ENCODE results near the gene SRP14.

- TF ChIP-seq CTCF (IDR thresholded peaks at IDR 0.05) (no peak), POLR2A (IDR thresholded peaks at IDR 0.05) (no peak)
Measured at GRCh38 chr15:40014390-40014789, 24.6 kb downstream of the SRP14 start.
